ENCODE data around the gene COG5. TPM values are rescaled to one million over a fixed set of nuclear protein-coding genes. Genes with fewer than 3 reads are reported as not detected.

COG5 gene
- total RNA-seq, 1 experiment from 2014 or later, result 43.9 TPM

DNA sequence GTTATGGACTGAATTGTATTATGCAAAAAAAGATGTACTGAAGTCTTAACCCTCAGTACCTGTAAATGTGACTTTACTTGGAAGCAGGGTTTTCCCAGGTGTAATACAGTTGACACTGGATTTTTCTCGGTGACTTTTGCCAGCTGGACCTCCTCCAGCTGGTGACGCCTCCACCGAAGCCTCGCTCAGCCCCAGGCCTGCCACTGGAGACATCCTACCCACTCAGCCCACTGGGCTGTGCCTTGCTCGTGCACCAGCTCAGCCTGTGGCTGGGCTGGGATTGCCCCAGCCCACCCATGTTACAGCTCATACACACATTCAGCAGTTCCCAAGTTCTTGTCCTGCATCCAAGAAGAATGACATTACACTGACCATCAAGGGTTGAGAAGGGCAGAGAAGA lies 136.3 kb downstream of the COG5 start:
- Mint-ChIP-seq H3K36me3 (ENCODE audit: insufficient read depth, unreplicated experiment) (no peaks in the 10 kb centered on the region), H3K4me3 (ENCODE audit: unreplicated experiment) (no peak overlapping the region), H3K27me3 (ENCODE audit: insufficient read depth, unreplicated experiment) (no peaks in the 10 kb centered on the region), H3K9me3 (ENCODE audit: unreplicated experiment) (no peaks in the 10 kb centered on the region), H3K4me1 (ENCODE audit: low read depth, unreplicated experiment) (no peaks in the 10 kb centered on the region), H3K27ac (ENCODE audit: unreplicated experiment) (no peak overlapping the region)
- ChIA-PET CTCF (no interaction called here), POLR2A (no interaction called here)
- Histone ChIP-seq H3K9me3 (no peaks in the 10 kb centered on the region), H3K27me3 (replicated peaks; ENCODE audit: control insufficient read depth, insufficient read depth, low read length) (no peaks in the 10 kb centered on the region), H3K4me1 (no peaks in the 10 kb centered on the region), H3K36me3 (ENCODE audit: control insufficient read depth, insufficient read depth, low read length) (no peaks in the 10 kb centered on the region), H3K4me3 (ENCODE audit: low read depth, low read length) (no peak overlapping the region)
- intact Hi-C loops (cut with micrococcal nuclease; ENCODE audit: unreplicated experiment), result no loop called here
- no peak for TF ChIP-seq CTCF (IDR thresholded peaks at IDR 0.05; ENCODE audit: insufficient read depth in 1 of 2, low read depth in 1 of 2, low read length in 1 of 2, severe bottlenecking in 1 of 2, unreplicated experiment in 1 of 2)
- BruUV-seq (replicated peaks), result no TSS peak
- no peak for DNase-seq

DNA sequence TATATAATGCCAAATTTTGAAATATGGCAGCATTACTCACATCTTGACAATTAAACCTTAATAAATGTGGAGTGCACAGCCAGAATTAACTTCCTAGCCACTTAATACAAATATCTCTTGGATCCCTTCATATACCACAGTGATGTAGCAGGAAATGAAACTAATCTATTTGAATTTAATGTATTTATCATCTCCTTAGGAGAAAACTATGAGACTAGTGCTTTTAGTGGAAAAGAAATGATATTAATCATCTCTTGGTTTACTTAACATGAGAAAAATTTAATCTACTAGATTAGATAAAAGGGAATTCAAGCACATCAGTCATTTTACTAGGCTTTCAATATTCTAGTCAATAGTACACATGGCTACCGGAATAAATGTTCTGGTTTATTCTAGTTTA lies 149.5 kb downstream of the COG5 start:
- TF ChIP-seq CTCF (IDR thresholded peaks at IDR 0.05; ENCODE audit: insufficient read depth in 1 of 2, low read depth in 1 of 2, low read length in 1 of 2, severe bottlenecking in 1 of 2, unreplicated experiment in 1 of 2), result no peak
- Histone ChIP-seq H3K4me3 (ENCODE audit: low read depth, low read length) (no peak overlapping the region), H3K4me1 (0 out of 2 replicates have a peak, but pooled peaks cover 3% of the 10 kb centered on the region), H3K9me3 (no peaks in the 10 kb centered on the region), H3K36me3 (ENCODE audit: control insufficient read depth, insufficient read depth, low read length) (no peaks in the 10 kb centered on the region), H3K27me3 (replicated peaks; ENCODE audit: control insufficient read depth, insufficient read depth, low read length) (no peaks in the 10 kb centered on the region)
- peaks cover 15% of the 10 kb centered on the region for H3K36me3 Mint-ChIP-seq (ENCODE audit: insufficient read depth, unreplicated experiment)
- intact Hi-C loops (cut with micrococcal nuclease; ENCODE audit: unreplicated experiment), result no loop called here
- no peak overlapping the region for H3K27ac Mint-ChIP-seq (ENCODE audit: unreplicated experiment)
- no peak for DNase-seq
- ChIA-PET CTCF (no interaction called here), POLR2A (no interaction called here)
- no peaks in the 10 kb centered on the region for H3K4me1 Mint-ChIP-seq (ENCODE audit: low read depth, unreplicated experiment)
- no peaks in the 10 kb centered on the region for H3K9me3 Mint-ChIP-seq (ENCODE audit: unreplicated experiment)
- BruUV-seq (replicated peaks), result no TSS peak
- H3K27me3 Mint-ChIP-seq (ENCODE audit: insufficient read depth, unreplicated experiment), result no peaks in the 10 kb centered on the region
- no peak overlapping the region for H3K4me3 Mint-ChIP-seq (ENCODE audit: unreplicated experiment)

- ChIA-PET POLR2A (no interaction called here), CTCF (no interaction called here)
- Histone ChIP-seq H3K9me3 (no peaks in the 10 kb centered on the region), H3K36me3 (ENCODE audit: control insufficient read depth, insufficient read depth, low read length) (no peaks in the 10 kb centered on the region), H3K27me3 (replicated peaks; ENCODE audit: control insufficient read depth, insufficient read depth, low read length) (no peaks in the 10 kb centered on the region), H3K4me1 (0 out of 2 replicates have a peak, but pooled peaks cover 6% of the 10 kb centered on the region), H3K4me3 (ENCODE audit: low read depth, low read length) (no peak overlapping the region)
- Mint-ChIP-seq H3K4me1 (ENCODE audit: low read depth, unreplicated experiment) (peaks cover 8% of the 10 kb centered on the region), H3K9me3 (ENCODE audit: unreplicated experiment) (no peaks in the 10 kb centered on the region), H3K36me3 (ENCODE audit: insufficient read depth, unreplicated experiment) (peaks cover 16% of the 10 kb centered on the region), H3K4me3 (ENCODE audit: unreplicated experiment) (no peak overlapping the region), H3K27ac (ENCODE audit: unreplicated experiment) (no peak overlapping the region), H3K27me3 (ENCODE audit: insufficient read depth, unreplicated experiment) (no peaks in the 10 kb centered on the region)
- no peak for TF ChIP-seq CTCF (IDR thresholded peaks at IDR 0.05; ENCODE audit: insufficient read depth in 1 of 2, low read depth in 1 of 2, low read length in 1 of 2, severe bottlenecking in 1 of 2, unreplicated experiment in 1 of 2)
- DNase-seq, result no peak
- intact Hi-C loops (cut with micrococcal nuclease; ENCODE audit: unreplicated experiment), result no loop called here
- BruUV-seq (replicated peaks), result no TSS peak
Observed at GRCh38 chr7:107408349-107408748, 155.4 kb downstream of the COG5 start.

All from Caco-2 (cell line).